Dedifferentiated amniotic fluid mesenchymal stem cell (primary cell): Measurements from ENCODE around the gene ATRNL1.

Experiments used
- DNase-seq: peaks from one replicate; pipeline ENCODE4 v3.0.0-alpha.2; 2016; ENCODE audit errors: extremely low spot score

ATRNL1 gene

GRCh38 chr10:115981081-115981480 lies 887.9 kb downstream of the ATRNL1 start:
- no peak for DNase-seq

- DNase-seq: no peak
These were observed 888.9 kb downstream of the ATRNL1 start for GRCh38 chr10:115982076-115982475.

GRCh38 chr10:115982526-115982925 lies 889.4 kb downstream of the ATRNL1 start:
- no peak for DNase-seq

- DNase-seq: no peak
These were observed 892.6 kb downstream of the ATRNL1 start for GRCh38 chr10:115985786-115986185.

- no peak for DNase-seq
These were observed 895.2 kb downstream of the ATRNL1 start for GRCh38 chr10:115988380-115988779.

GRCh38 chr10:115989621-115990020 lies 896.5 kb downstream of the ATRNL1 start:
- DNase-seq: no peak

- no peak for DNase-seq
These were observed 899.2 kb downstream of the ATRNL1 start for GRCh38 chr10:115992236-115992986.

GRCh38 chr10:115996031-115996430 lies 902.9 kb downstream of the ATRNL1 start:
- no peak for DNase-seq

- no peak for DNase-seq
These were observed 905.1 kb downstream of the ATRNL1 start for GRCh38 chr10:115998301-115998700.
